SK-N-SH treated with all-trans-retinoic acid at 6 μM for 48 hours (cell line): Measurements from ENCODE around the gene EBF4.
A peak's percentile ranks its signal among the peaks of the same experiment; 100 is the strongest.
"Not testable (repeated sequence)": the region's sequence is repeated elsewhere in the genome, so short reads cannot be mapped to it uniquely, and the experiment has no call there.

ENCODE experiments used
- ATAC-seq: fragments of 200-7000 bp; cut with Tn5 transposase; 3 replicates; pipeline ENCODE4 v1.9.1; 2020; ENCODE audit warnings: mild to moderate bottlenecking, moderate library complexity
- ARNTL ChIP-seq: fragments of 450-650 bp; formaldehyde crosslinking; IDR thresholded peaks from 2 replicates; pipeline ENCODE4 v1.5.0; 2020; ENCODE audit warnings: low read depth, mild to moderate bottlenecking, moderate library complexity, borderline replicate concordance
- BACH2 ChIP-seq: fragments of 250-450 bp; sonication (Bioruptor Pico); IDR thresholded peaks from 2 replicates; pipeline ENCODE4 v1.9.0; 2021; ENCODE audit warnings: mild to moderate bottlenecking, borderline replicate concordance
- CREB5 ChIP-seq: fragments of 250-450 bp; sonication (Bioruptor Pico); IDR thresholded peaks from 2 replicates; pipeline ENCODE4 v1.5.1; 2020; ENCODE audit warnings: low read depth, mild to moderate bottlenecking, moderate library complexity
- CSDC2 ChIP-seq: fragments of 250-450 bp; sonication (Bioruptor Pico); IDR thresholded peaks from 2 replicates; pipeline ENCODE4 v1.5.0; 2020; ENCODE audit warnings: mild to moderate bottlenecking, moderate library complexity
- CSRNP3 ChIP-seq: fragments of 250-450 bp; sonication (Bioruptor Pico); IDR thresholded peaks from 2 replicates; pipeline ENCODE4 v1.5.1; 2021; ENCODE audit warnings: mild to moderate bottlenecking, moderate library complexity
- ESRRG ChIP-seq: fragments of 250-450 bp; sonication (Bioruptor Pico); IDR thresholded peaks from 2 replicates; pipeline ENCODE4 v1.6.1; 2021; ENCODE audit warnings: mild to moderate bottlenecking
- GLIS3 ChIP-seq: fragments of 250-450 bp; sonication (Bioruptor Pico); IDR thresholded peaks from 2 replicates; pipeline ENCODE4 v1.5.0; 2020; ENCODE audit warnings: mild to moderate bottlenecking, moderate library complexity
- ISL1 ChIP-seq: fragments of 250-450 bp; sonication (Bioruptor Pico); IDR thresholded peaks from 2 replicates; pipeline ENCODE4 v2.1.2; 2022; ENCODE audit warnings: mild to moderate bottlenecking, moderate library complexity
- OSR1 ChIP-seq: fragments of 250-450 bp; sonication (Bioruptor Pico); IDR thresholded peaks from 2 replicates; pipeline ENCODE4 v1.8.0; 2022; ENCODE audit warnings: moderate library complexity, mild to moderate bottlenecking, inconsistent platforms
- PATZ1 ChIP-seq: fragments of 250-450 bp; sonication (Bioruptor Pico); IDR thresholded peaks from 2 replicates; pipeline ENCODE4 v1.8.0; 2020; ENCODE audit warnings: mild to moderate bottlenecking, moderate library complexity, borderline replicate concordance
- POU6F1 ChIP-seq: fragments of 250-450 bp; sonication (Bioruptor Pico); IDR thresholded peaks from 2 replicates; pipeline ENCODE4 v1.8.0; 2021; ENCODE audit warnings: low read depth, mild to moderate bottlenecking, moderate library complexity, borderline replicate concordance
- PPARA ChIP-seq: fragments of 250-450 bp; sonication (Bioruptor Pico); IDR thresholded peaks from 2 replicates; pipeline ENCODE4 v1.5.0; 2020; ENCODE audit warnings: mild to moderate bottlenecking, borderline replicate concordance
- RARB ChIP-seq: fragments of 250-450 bp; sonication (Bioruptor Pico); IDR thresholded peaks from 2 replicates; pipeline ENCODE4 v1.8.0; 2021; ENCODE audit warnings: mild to moderate bottlenecking, moderate library complexity
- SNAI2 ChIP-seq: fragments of 250-450 bp; sonication (Bioruptor Pico); IDR thresholded peaks from 2 replicates; pipeline ENCODE4 v1.5.0; 2020; ENCODE audit warnings: mild to moderate bottlenecking, moderate library complexity
- TOX ChIP-seq: fragments of 250-450 bp; sonication (Bioruptor Pico); IDR thresholded peaks from 2 replicates; pipeline ENCODE4 v1.8.0; 2021; ENCODE audit warnings: mild to moderate bottlenecking, moderate library complexity, borderline replicate concordance
- ZC3H10 ChIP-seq: fragments of 250-450 bp; sonication (Bioruptor Pico); IDR thresholded peaks from 2 replicates; pipeline ENCODE4 v1.5.1; 2021; ENCODE audit warnings: mild to moderate bottlenecking, moderate library complexity
- ZFP30 ChIP-seq: fragments of 450-650 bp; formaldehyde crosslinking; IDR thresholded peaks from 2 replicates; pipeline ENCODE4 v1.5.0; 2022; ENCODE audit warnings: mild to moderate bottlenecking, moderate library complexity
- ZNF70 ChIP-seq: fragments of 450-650 bp; formaldehyde crosslinking; IDR thresholded peaks from 2 replicates; pipeline ENCODE4 v1.5.0; 2020; ENCODE audit warnings: mild to moderate bottlenecking, moderate library complexity
- ZNF8 ChIP-seq: fragments of 450-650 bp; formaldehyde crosslinking; IDR thresholded peaks from 2 replicates; pipeline ENCODE4 v1.5.0; 2020; ENCODE audit warnings: mild to moderate bottlenecking, moderate library complexity

EBF4 gene

GRCh38 chr20:2673453-2673852, 19.1 kb upstream of the EBF4 start (continued):
- TF ChIP-seq CSRNP3 (CRISPR knock-in tag) (no peak), TOX (CRISPR knock-in tag) (no peak), ZC3H10 (CRISPR knock-in tag) (no peak)

GRCh38 chr20:2680046-2680445, 12.5 kb upstream of the EBF4 start:
- TF ChIP-seq RARB (CRISPR knock-in tag) (no peak), CSDC2 (CRISPR knock-in tag) (no peak), CREB5 (CRISPR knock-in tag) (no peak), ZNF70 (no peak), PPARA (no peak), ARNTL (CRISPR knock-in tag) (no peak), ZC3H10 (CRISPR knock-in tag) (no peak), ZNF8 (CRISPR knock-in tag) (no peak), PATZ1 (no peak)
- no peak for ATAC-seq

GRCh38 chr20:2682040-2682439, 10.5 kb upstream of the EBF4 start:
- not testable (repeated sequence) for ATAC-seq

GRCh38 chr20:2684817-2685216, 7.8 kb upstream of the EBF4 start:
- not testable (repeated sequence) for ATAC-seq

GRCh38 chr20:2687514-2687913, 5.1 kb upstream of the EBF4 start:
- no peak for TF ChIP-seq CREB5 (CRISPR knock-in tag)
- no peak for TF ChIP-seq PATZ1
- TF ChIP-seq ESRRG, result no peak
- no peak for TF ChIP-seq ISL1
- ATAC-seq, result no peak

- no peak for TF ChIP-seq RARB (CRISPR knock-in tag)
- no peak for TF ChIP-seq ARNTL (CRISPR knock-in tag)
- no peak for TF ChIP-seq OSR1 (CRISPR knock-in tag)
- TF ChIP-seq BACH2 (CRISPR knock-in tag), result no peak
- TF ChIP-seq PPARA, result no peak
- no peak for TF ChIP-seq POU6F1 (CRISPR knock-in tag)
- TF ChIP-seq ZNF70, result no peak
- no peak for TF ChIP-seq ESRRG
- TF ChIP-seq TOX (CRISPR knock-in tag), result no peak
- TF ChIP-seq ISL1, result no peak
- TF ChIP-seq ZNF8 (CRISPR knock-in tag), result no peak
- no peak for TF ChIP-seq CSDC2 (CRISPR knock-in tag)
- TF ChIP-seq ZFP30 (CRISPR knock-in tag), result no peak
- no peak for TF ChIP-seq CSRNP3 (CRISPR knock-in tag)
- no peak for TF ChIP-seq GLIS3 (CRISPR knock-in tag)
- TF ChIP-seq SNAI2, result no peak
- peak; percentile 64 for ATAC-seq
These were observed 4.5 kb upstream of the EBF4 start for GRCh38 chr20:2688041-2688591.
